Activated naive CD4-positive, alpha-beta T cell treated with anti-CD3 and anti-CD28 coated beads for 36 hours (primary cell): ENCODE measurements around the gene TFAP2E. TPM values are rescaled to one million over a fixed set of nuclear protein-coding genes. Genes with fewer than 3 reads are reported as not detected.

Experiments used
- CTCF ChIA-PET: fragments of 350-600 bp; sonication (Branson Sonifier 250); formaldehyde crosslinking; loops from one replicate; lab custom pipeline; 2021; ENCODE audit warnings: antibody characterized with exemption; lab: Charles Lee
- DNase-seq: peaks from one replicate; pipeline ENCODE4 v3.0.0-alpha.2; 2020
- H3K27ac Mint-ChIP-seq: one replicate; pipeline ENCODE4 v1.8.0; 2021; ENCODE audit warnings: mild to moderate bottlenecking, mixed read lengths
- H3K27me3 Mint-ChIP-seq: one replicate; pipeline ENCODE4 v1.8.0; 2021; ENCODE audit warnings: low read depth, mixed read lengths
- H3K36me3 Mint-ChIP-seq: one replicate; pipeline ENCODE4 v1.8.0; 2021; ENCODE audit warnings: low read depth, mixed read lengths
- H3K4me1 Mint-ChIP-seq: one replicate; pipeline ENCODE4 v1.8.0; 2021; ENCODE audit warnings: low read depth, mixed read lengths
- H3K4me3 Mint-ChIP-seq: one replicate; pipeline ENCODE4 v1.8.0; 2021; ENCODE audit warnings: mild to moderate bottlenecking, moderate library complexity, mixed read lengths
- H3K9me3 Mint-ChIP-seq: one replicate; pipeline ENCODE4 v1.8.0; 2021; ENCODE audit warnings: mixed read lengths
- intact Hi-C: fragments of 100-400 bp; cut with micrococcal nuclease; formaldehyde crosslinking; loops from one replicate; pipeline ENCODE4 v1.15.1; 2023
- total RNA-seq, 2 experiments: library from RNA; stranded (reverse); gene quantifications; one replicate each; pipeline ENCODE4 v1.2.3, GENCODE V29; 2021

Gene TFAP2E
- total RNA-seq: under 1 TPM; 0.19 to 0.27 TPM

- Mint-ChIP-seq H3K4me1 (peaks cover 17% of the 10 kb centered on the region), H3K27me3 (peaks cover 20% of the 10 kb centered on the region), H3K27ac (no peak within 1 kb of the TSS), H3K9me3 (no peaks in the 10 kb centered on the region), H3K4me3 (peak within 1 kb of the TSS; percentile 26), H3K36me3 (peaks cover 2% of the 10 kb centered on the region)
- CTCF ChIA-PET: interaction anchor here (0.8 to 1.6 kb wide), 4 partner anchors 9 to 153 kb away, joined by 3 to 6 read pairs (median 4); no protein-coding TSS in a partner anchor
- no peak for DNase-seq
- intact Hi-C loops: no loop called here
Measured at GRCh38 chr1:35573198-35574124, at the start of gene TFAP2E. Gene TFAP2E, plus strand, starts transcription at chr1:35573314. Its CDS starts 264 bp downstream, at chr1:35573578.

DNA sequence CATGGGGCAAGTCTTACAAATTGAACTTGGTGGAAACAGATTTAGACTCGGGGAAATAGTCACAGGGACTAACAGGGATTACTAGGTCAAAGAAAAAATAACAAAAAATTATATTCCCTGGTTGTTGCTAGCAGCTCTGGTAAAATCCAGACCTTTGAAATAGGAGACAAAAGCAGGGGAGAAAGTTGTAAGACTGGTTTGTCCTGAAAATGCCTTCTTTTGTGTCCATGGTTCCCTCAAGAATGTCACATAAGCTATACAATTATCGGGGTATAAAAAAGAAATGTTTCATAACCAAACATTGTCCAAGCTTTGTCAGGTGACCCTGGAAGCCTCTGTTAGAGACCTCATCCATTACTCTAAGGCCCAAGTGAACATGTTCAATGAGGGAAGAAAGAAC, 49.0 kb upstream of the TFAP2E start:
- H3K4me1 Mint-ChIP-seq: peaks cover 12% of the 10 kb centered on the region
- DNase-seq: no peak
- intact Hi-C loops: no loop called here
- CTCF ChIA-PET: interaction anchor here (1.4 to 1.5 kb wide), 2 partner anchors 13 to 73 kb away, joined by 3 read pairs; no protein-coding TSS in a partner anchor
- H3K27me3 Mint-ChIP-seq: no peaks in the 10 kb centered on the region
- H3K27ac Mint-ChIP-seq: no peak overlapping the region
- H3K9me3 Mint-ChIP-seq: peaks cover 4% of the 10 kb centered on the region
- no peak overlapping the region for H3K4me3 Mint-ChIP-seq
- peaks cover 12% of the 10 kb centered on the region for H3K36me3 Mint-ChIP-seq

- H3K27ac Mint-ChIP-seq: no peak overlapping the region
- H3K36me3 Mint-ChIP-seq: peaks cover 18% of the 10 kb centered on the region
- H3K4me3 Mint-ChIP-seq: no peak overlapping the region
- H3K9me3 Mint-ChIP-seq: peaks cover 8% of the 10 kb centered on the region
- DNase-seq: no peak
- H3K27me3 Mint-ChIP-seq: no peaks in the 10 kb centered on the region
- H3K4me1 Mint-ChIP-seq: peaks cover 12% of the 10 kb centered on the region
- intact Hi-C loops: no loop called here
- CTCF ChIA-PET: interaction anchor here (0.6 kb wide), 1 partner anchor 657 kb away, joined by 7 read pairs; no protein-coding TSS in a partner anchor
Measured at GRCh38 chr1:35530168-35530567, 42.9 kb upstream of the TFAP2E start.

DNA sequence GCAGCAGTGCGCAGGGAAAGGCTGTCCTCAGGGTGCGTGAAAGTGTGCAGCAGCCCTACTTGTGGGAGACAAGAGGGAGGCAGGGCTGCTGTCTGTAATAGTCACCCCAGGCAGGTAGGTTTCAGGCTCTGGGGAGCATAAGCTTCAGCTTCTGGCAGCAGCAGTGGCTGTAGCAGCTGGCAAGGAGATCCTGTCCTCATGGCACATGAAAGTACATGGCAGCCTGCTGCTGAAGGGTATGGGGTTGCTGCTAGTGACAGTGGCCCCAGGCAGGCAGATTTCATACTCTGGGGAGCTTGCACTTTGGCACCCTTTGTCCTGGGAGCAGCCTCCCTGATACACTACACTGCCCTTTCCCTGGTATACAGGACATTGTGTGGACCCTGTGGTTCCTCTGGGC, 42.2 kb upstream of the TFAP2E start:
- Mint-ChIP-seq H3K36me3 (peaks cover 16% of the 10 kb centered on the region), H3K27ac (no peak overlapping the region), H3K4me1 (peaks cover 19% of the 10 kb centered on the region), H3K9me3 (peaks cover 8% of the 10 kb centered on the region), H3K27me3 (no peaks in the 10 kb centered on the region), H3K4me3 (no peak overlapping the region)
- intact Hi-C loops: no loop called here
- CTCF ChIA-PET: no interaction called here
- no peak for DNase-seq

DNA sequence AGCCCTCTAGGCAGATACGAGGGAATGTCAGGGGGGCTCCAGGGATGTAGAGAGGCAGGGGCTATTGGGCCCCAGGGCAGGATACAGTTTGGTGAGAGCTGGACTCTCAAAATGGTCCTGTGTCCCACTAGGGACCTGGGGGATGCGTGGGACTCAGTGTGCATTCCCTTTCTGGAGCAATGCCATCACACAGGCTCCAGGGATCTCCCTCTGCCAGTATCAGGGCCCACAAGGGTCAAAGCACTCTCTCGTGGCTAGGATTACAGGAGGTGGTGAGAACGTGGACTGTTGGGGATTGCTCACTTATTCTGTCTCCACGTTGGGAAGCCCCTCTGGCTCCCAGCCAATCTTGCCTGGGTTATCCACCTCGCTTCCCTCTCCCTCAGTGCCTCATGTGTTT, 41.7 kb upstream of the TFAP2E start:
- CTCF ChIA-PET: no interaction called here
- Mint-ChIP-seq H3K36me3 (peaks cover 16% of the 10 kb centered on the region), H3K9me3 (peaks cover 8% of the 10 kb centered on the region), H3K27me3 (no peaks in the 10 kb centered on the region), H3K4me1 (peaks cover 24% of the 10 kb centered on the region), H3K4me3 (no peak overlapping the region), H3K27ac (no peak overlapping the region)
- intact Hi-C loops: no loop called here
- no peak for DNase-seq

GRCh38 chr1:35532497-35533223, 40.5 kb upstream of the TFAP2E start:
- peaks cover 8% of the 10 kb centered on the region for H3K9me3 Mint-ChIP-seq
- no peak overlapping the region for H3K27ac Mint-ChIP-seq
- H3K36me3 Mint-ChIP-seq: peaks cover 13% of the 10 kb centered on the region
- H3K27me3 Mint-ChIP-seq: no peaks in the 10 kb centered on the region
- no peak overlapping the region for H3K4me3 Mint-ChIP-seq
- peaks cover 37% of the 10 kb centered on the region for H3K4me1 Mint-ChIP-seq
- CTCF ChIA-PET: interaction anchor here (0.5 to 1.1 kb wide), 2 partner anchors 81 to 400 kb away, joined by 3 read pairs; no protein-coding TSS in a partner anchor
- no peak for DNase-seq
- intact Hi-C loops: loop anchor here (1.0 kb wide), 1 partner anchor 48 kb away; no protein-coding TSS in a partner anchor

DNA sequence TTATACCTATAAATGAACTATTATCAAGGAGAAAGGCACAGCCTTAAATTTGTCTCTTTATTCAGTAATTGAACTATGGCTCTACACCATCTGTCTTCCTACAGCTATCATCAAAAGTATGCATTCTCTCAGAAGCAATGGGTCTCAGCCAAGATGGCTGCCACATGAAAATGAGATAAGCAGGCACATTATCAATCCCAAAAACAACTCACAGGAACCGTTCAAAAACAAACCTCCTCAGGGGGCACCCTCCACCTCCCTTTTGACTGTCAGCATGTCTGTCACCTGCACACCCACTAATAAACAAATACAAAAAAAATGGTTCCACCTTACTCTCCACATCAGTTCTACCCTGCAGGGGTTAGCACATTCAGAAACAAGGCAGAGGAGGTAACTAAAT, 39.5 kb upstream of the TFAP2E start:
- peaks cover 13% of the 10 kb centered on the region for H3K36me3 Mint-ChIP-seq
- no peak overlapping the region for H3K4me3 Mint-ChIP-seq
- H3K4me1 Mint-ChIP-seq: peaks cover 43% of the 10 kb centered on the region

GRCh38 chr1:35535243-35535642, 37.9 kb upstream of the TFAP2E start:
- intact Hi-C loops: loop anchor here (5.0 kb wide), 1 partner anchor 343 kb away; the partner anchor contains the start of gene SFPQ
- peaks cover 3% of the 10 kb centered on the region for H3K9me3 Mint-ChIP-seq
- no peak for DNase-seq
- H3K27me3 Mint-ChIP-seq: no peaks in the 10 kb centered on the region
- peaks cover 7% of the 10 kb centered on the region for H3K36me3 Mint-ChIP-seq
- CTCF ChIA-PET: interaction anchor here (0.7 to 1.2 kb wide), 3 partner anchors 10 to 30 kb away, joined by 3 to 4 read pairs (median 4); no protein-coding TSS in a partner anchor
- no peak overlapping the region for H3K4me3 Mint-ChIP-seq
- H3K4me1 Mint-ChIP-seq: peaks cover 60% of the 10 kb centered on the region
- no peak overlapping the region for H3K27ac Mint-ChIP-seq

More for the DNA sequence above, 39.5 kb upstream of the TFAP2E start:
- intact Hi-C loops: loop anchor here (1.0 kb wide), 1 partner anchor 49 kb away; no protein-coding TSS in a partner anchor
- Mint-ChIP-seq H3K9me3 (peaks cover 6% of the 10 kb centered on the region), H3K27ac (no peak overlapping the region), H3K27me3 (no peaks in the 10 kb centered on the region)
- CTCF ChIA-PET: interaction anchor here (0.5 to 1.1 kb wide), 3 partner anchors 81 to 949 kb away, joined by 3 read pairs; partner anchors contain the start of gene CSF3R
- no peak for DNase-seq

- CTCF ChIA-PET: interaction anchor here (0.8 to 1.2 kb wide), 5 partner anchors 8 to 85 kb away, joined by 3 to 12 read pairs (median 3); no protein-coding TSS in a partner anchor
- H3K27ac Mint-ChIP-seq: no peak overlapping the region
Measured at GRCh38 chr1:35536556-35537162, 36.5 kb upstream of the TFAP2E start.

DNA sequence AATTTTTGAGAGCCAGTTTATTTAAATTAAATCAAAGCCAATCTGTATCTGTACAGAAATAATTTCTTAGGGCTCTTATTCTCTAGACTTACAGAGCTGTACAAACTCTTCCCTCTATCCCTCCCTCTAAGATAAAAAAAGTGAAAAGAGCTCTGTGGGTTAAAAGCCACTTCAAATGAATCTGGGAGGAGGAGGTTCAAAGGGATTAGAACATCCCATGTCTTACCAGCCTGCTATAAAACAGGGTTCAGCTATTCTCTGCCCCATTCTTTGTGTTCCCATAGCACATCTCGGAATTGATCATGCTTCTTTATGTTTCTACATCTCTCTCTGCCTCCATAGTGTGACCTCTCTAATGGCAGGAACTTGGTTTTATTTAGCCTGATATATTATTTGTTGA, 35.3 kb upstream of the TFAP2E start:
- no peaks in the 10 kb centered on the region for H3K36me3 Mint-ChIP-seq
- DNase-seq: no peak
- CTCF ChIA-PET: interaction anchor here (5.9 kb wide), 1 partner anchor 87 kb away, joined by 45 read pairs; no protein-coding TSS in a partner anchor
- no peaks in the 10 kb centered on the region for H3K9me3 Mint-ChIP-seq
- H3K4me3 Mint-ChIP-seq: no peak overlapping the region
- intact Hi-C loops: loop anchor here (5.0 kb wide), 1 partner anchor 346 kb away; the partner anchor contains the start of gene SFPQ
- H3K27me3 Mint-ChIP-seq: no peaks in the 10 kb centered on the region
- H3K27ac Mint-ChIP-seq: peak overlapping the region; percentile 15
- H3K4me1 Mint-ChIP-seq: peaks cover 77% of the 10 kb centered on the region

More at GRCh38 chr1:35536556-35537162, 36.5 kb upstream of the TFAP2E start:
- Mint-ChIP-seq H3K4me1 (peaks cover 66% of the 10 kb centered on the region), H3K4me3 (no peak overlapping the region), H3K36me3 (no peaks in the 10 kb centered on the region), H3K27me3 (no peaks in the 10 kb centered on the region), H3K9me3 (no peaks in the 10 kb centered on the region)
- DNase-seq: no peak
- intact Hi-C loops: loop anchor here (5.0 kb wide), 1 partner anchor 344 kb away; the partner anchor contains the start of gene SFPQ

DNA sequence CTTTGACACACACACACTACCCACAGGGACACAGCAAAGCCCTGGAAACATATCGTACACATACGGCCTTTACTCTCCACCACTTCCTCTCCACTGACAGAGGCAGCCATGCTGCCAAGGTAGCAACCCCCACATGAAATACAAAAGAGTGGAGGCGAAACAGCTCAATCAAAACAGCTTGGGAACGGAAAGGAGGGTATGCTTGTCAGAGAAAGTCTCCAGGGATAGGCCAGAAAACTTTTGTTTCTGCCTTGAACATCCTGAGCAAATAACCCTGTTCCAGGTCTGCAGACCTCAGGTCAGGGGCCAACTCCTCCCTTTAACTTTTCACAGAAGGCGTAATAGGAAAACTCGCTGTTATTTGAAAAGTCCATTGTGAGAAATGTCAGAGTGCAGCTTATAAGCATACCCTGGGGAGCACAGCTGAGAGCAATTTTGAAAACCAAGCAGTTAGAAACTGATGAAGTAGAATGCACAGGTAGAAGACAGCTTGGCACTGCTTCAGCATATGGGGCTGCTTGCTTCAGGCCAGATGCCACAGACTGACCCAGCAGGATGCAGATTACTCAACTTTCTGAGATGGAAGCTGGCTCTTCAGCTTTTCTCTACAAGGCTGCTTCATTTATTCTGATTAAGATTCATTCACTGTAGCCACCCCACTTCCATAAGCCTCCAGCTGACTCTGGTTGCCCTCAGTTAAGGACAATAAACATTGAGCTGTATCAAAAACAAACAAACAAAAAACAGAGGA, 33.9 kb upstream of the TFAP2E start:
- peak; percentile 49 for DNase-seq
- intact Hi-C loops: loop anchor here (1.0 to 5.0 kb wide), 4 partner anchors 18 to 347 kb away; partner anchors contain the start of genes KIAA0319L, NCDN and SFPQ
- Mint-ChIP-seq H3K4me3 (peak overlapping the region; percentile 70), H3K4me1 (peaks cover 78% of the 10 kb centered on the region), H3K9me3 (no peaks in the 10 kb centered on the region), H3K36me3 (no peaks in the 10 kb centered on the region), H3K27ac (peak overlapping the region; percentile 90), H3K27me3 (no peaks in the 10 kb centered on the region)
- CTCF ChIA-PET: interaction anchor here (1.0 to 5.9 kb wide), 3 partner anchors 17 to 88 kb away, joined by 3 to 45 read pairs (median 5); no protein-coding TSS in a partner anchor
